ENCODE results near the gene ADGRB3.
"Not testable (repeated sequence)": the region's sequence is repeated elsewhere in the genome, so short reads cannot be mapped to it uniquely, and the experiment has no call there.

ADGRB3 gene

GRCh38 chr6:68650142-68650541 lies 15.1 kb downstream of the ADGRB3 start:
- DNase-seq, result no peak

- DNase-seq, result no peak
Measured at GRCh38 chr6:68651011-68651985, 16.2 kb downstream of the ADGRB3 start.

- no peak for DNase-seq
Measured at GRCh38 chr6:68652117-68652536, 17.0 kb downstream of the ADGRB3 start.

- no peak for DNase-seq
Measured at GRCh38 chr6:68653074-68653705, 18.1 kb downstream of the ADGRB3 start.

GRCh38 chr6:68653706-68654089 lies 18.6 kb downstream of the ADGRB3 start:
- DNase-seq, result no peak

DNA sequence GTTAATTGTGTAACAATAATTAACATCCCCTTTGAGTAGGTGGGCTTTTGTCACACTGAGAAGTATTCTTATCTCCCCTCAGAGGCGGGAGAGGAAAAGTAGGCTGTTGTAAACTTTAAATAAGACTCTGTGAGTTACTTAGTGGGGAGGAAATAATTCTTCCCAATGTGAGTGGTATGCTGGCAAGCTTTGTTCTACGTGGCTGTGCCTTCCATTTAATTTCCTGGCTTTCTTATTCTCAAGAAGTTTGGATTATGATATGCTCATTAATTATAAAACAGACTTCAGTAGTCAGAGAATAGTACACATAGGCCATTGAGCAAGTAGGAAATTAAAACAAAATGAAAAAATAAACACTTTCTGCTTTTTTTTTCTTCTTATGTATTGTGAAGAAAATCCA lies 19.1 kb downstream of the ADGRB3 start:
- no peak for DNase-seq

GRCh38 chr6:68655028-68655427 lies 19.9 kb downstream of the ADGRB3 start:
- DNase-seq, result no peak

DNA sequence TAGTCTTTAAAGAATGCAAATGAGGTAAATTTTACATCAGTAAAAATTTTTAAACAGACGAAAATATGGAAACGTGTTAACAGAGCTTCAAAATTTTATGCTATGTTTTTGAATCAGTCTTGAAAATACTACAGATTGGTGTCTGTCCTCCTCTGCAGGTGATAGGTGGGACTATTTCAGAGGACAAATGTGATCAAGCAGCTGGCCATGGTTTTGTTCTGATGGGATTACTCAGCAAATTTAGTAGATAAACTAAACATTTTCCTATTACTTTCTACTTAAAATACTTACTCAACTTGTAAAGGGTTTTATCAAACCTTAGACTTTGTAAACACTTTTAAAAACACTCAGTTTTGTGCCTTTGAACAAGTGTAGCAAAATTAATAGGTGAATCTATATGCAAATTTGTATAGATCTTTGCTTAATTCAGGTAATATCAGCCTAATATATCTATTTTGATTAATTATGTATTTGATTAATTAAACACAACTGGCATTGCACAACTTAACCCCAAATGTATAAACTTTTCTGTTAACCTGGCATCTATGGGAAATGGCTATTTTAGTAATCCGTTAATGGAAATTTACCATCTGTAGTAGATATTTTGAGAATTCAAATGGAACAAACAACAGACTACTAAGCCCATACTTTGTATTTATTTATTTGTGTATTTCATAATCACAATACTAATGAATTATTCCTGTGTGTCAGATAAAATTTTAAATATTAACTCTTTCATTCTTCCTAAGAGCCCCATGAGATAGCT lies 22.5 kb downstream of the ADGRB3 start:
- no peak for DNase-seq

- no peak for DNase-seq
Measured at GRCh38 chr6:68658338-68658737, 23.3 kb downstream of the ADGRB3 start.

- DNase-seq, result no peak
Measured at GRCh38 chr6:68673255-68673654, 38.2 kb downstream of the ADGRB3 start.

- DNase-seq, result no peak
Measured at GRCh38 chr6:68675548-68675947, 40.5 kb downstream of the ADGRB3 start.

GRCh38 chr6:68676094-68676493 lies 41.0 kb downstream of the ADGRB3 start:
- not testable (repeated sequence) for DNase-seq

DNA sequence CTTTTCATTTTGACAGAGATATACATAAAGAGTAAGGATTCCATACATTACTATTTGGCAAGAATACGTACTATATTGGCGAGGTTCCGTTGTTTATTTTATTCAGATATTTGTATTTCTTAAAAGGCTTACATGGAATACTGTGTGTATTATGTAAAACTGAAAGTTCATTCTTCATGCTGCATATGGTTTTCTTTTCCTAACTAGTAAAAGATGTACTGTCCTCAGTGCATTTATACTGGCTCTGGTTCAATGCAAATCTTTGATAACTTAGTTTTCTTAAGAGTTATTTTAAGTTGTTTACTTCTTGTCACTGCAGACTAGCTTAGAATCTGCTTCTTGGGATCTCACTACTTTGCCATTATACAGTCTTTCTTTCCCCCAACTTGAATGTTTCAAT lies 42.0 kb downstream of the ADGRB3 start:
- no peak for DNase-seq

- no peak for DNase-seq
Measured at GRCh38 chr6:68679399-68679798, 44.3 kb downstream of the ADGRB3 start.

GRCh38 chr6:68680264-68680663 lies 45.2 kb downstream of the ADGRB3 start:
- DNase-seq, result no peak

DNA sequence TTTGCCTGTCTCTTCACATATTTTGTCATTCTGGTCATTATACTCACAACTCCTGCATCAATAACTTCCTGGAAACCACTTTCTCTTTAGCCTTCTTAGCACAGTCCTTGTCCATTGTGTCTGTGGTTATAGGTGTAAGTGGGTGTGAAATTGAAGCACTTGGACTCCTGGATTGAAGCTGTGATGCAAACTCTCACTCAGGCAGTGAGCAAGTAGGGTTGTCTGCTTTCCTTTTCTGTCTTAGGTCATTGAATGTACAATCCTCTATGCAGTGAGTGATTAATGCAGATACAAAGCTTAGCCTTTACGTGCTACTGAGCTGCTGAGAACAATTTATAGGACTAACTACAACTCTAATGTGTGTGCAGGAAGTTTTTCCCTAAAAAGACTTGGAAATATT lies 54.8 kb downstream of the ADGRB3 start:
- DNase-seq, result no peak

DNA sequence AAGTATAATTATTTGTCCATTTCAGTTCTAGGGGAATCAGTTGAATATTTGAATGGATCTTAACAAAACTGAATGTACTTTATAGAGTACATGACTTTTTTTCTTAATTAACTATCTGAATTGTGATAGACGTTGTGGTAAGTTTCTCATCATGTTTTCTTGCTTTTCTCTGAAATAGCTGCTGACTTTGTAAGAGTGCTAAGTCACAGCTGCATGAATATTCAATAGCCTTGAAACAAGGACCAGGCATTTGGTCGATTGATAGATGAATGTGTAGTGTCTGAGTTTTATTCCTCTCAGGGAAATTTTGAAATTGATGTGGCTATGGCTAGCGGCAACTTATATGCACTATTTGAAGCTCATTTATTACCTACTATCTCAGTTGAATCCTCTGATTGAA lies 56.0 kb downstream of the ADGRB3 start:
- no peak for DNase-seq

GRCh38 chr6:68693271-68693670 lies 58.2 kb downstream of the ADGRB3 start:
- no peak for DNase-seq

- DNase-seq, result no peak
Measured at GRCh38 chr6:68695403-68695802, 60.3 kb downstream of the ADGRB3 start.

GRCh38 chr6:68695838-68696237 lies 60.8 kb downstream of the ADGRB3 start:
- DNase-seq, result no peak

DNA sequence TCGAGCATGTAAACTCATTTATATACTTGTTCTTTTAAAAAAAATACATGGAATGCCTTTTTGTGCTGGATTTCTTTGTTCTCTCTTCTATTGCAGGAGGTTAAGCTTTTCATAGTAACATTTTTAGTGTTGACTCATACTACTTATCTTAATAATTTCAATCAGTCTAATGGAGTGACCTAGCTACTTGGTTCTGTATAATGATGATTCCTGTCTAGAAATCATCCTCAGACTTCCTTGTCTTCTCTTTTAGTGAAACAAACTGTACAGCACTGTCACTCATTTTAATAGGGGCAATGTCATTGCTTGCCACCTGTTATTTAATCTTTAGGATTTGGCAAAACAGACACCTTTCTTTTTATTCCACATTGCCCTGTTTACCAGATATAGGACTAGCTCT lies 62.3 kb downstream of the ADGRB3 start:
- DNase-seq, result no peak

DNA sequence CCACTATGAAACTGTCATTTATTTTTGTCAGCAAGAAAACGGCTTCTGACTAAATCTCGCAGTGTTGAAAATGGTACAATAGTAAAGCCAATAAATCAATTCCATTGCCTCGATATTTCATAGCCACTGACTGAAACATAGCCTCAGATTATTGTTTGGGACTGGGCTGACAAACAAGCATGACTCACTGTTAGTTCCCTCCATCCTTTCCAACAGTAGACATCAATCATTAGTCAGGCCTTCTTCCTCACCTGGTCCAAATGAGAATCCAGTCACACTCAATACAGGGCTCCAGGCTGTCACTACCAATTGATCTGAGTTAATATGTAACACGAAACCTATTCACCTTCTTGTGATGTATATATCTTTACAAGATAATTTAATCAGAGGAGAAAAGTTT lies 66.1 kb downstream of the ADGRB3 start:
- DNase-seq, result no peak

DNA sequence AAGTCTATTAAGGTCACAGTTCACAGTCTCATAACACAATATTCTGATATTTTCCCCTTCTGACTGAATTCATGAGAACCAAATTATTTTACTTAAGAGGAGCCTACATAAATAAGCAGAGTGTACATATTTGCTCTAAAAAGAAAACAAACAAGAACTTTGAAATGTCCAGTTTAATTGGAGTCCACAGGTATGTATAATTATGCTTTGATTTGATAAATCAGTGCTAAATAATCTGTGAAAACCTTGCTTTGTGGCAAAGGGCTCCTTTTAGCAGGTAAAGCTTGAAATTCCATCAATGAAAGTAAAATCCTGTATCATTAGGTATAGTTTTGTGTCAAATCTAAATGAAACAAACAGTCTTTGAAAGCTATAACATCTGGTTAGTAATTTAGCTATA lies 69.4 kb downstream of the ADGRB3 start:
- DNase-seq, result no peak

DNA sequence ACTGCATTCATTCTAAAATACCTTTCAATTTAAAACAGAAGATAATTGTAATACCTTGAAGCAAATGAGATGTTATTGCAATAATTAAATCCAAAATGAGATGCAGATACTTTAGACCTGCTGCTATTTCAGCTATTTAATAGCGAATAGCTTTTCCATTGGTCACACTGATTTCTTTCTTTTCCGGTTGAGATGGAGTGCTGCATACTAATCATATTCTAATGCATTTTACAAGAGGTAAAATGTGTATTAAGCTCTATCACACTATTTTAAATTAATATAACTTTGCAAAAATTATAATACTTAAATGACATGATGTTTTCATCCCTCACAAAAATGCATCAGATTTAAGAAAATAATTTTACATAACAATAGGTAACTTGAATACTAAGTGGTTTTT lies 74.0 kb downstream of the ADGRB3 start:
- no peak for DNase-seq

Data from activated CD4-positive, CD25-positive, alpha-beta regulatory T cell treated with anti-CD3 and anti-CD28 coated beads, Interleukin-2, amount 50 U/mL, for 72 hours (primary cell).